Gastrocnemius medialis (tissue), 4 donors: ENCODE results near the gene C2orf92.

Source experiments
- POLR2A ChIP-seq, 2 donors: fragments of 450-650 bp; IDR thresholded peaks; one replicate each; pipeline ENCODE4 v1.6.1; 2017; ENCODE audit warnings: antibody characterized with exemption in 2 of 2, mild to moderate bottlenecking in 2 of 2, moderate library complexity in 2 of 2
- TF ChIP-seq, protein P1 (sequence below), 5 experiments: fragments of 450-650 bp in 3 of 5; fragments of 200-600 bp in 2 of 5; sonication (generic) in 2 of 5; IDR thresholded peaks in 4 of 5; conservative IDR thresholded peaks in 1 of 5; 1 replicate in 4 of 5; 2 replicates in 1 of 5; pipeline ENCODE4 v1.5.1; 2016 to 2019; ENCODE audit warnings: antibody characterized with exemption in 5 of 5, mild to moderate bottlenecking in 3 of 5, moderate library complexity in 3 of 5

DNA sequence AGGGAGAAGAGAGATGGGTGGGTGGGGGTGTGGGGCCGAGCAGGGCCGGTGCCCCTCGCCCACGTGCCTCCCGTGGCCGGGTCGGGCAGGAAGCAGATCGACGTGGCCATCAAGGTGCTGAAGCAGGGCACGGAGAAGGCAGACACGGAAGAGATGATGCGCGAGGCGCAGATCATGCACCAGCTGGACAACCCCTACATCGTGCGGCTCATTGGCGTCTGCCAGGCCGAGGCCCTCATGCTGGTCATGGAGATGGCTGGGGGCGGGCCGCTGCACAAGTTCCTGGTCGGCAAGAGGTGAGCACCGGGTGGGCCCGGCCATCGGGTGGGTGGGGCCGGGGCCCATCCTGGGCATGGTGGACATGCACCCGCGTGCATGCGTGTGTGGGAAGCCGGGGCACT is 65.6 kb downstream of the C2orf92 start:
- TF ChIP-seq, protein P1, sequence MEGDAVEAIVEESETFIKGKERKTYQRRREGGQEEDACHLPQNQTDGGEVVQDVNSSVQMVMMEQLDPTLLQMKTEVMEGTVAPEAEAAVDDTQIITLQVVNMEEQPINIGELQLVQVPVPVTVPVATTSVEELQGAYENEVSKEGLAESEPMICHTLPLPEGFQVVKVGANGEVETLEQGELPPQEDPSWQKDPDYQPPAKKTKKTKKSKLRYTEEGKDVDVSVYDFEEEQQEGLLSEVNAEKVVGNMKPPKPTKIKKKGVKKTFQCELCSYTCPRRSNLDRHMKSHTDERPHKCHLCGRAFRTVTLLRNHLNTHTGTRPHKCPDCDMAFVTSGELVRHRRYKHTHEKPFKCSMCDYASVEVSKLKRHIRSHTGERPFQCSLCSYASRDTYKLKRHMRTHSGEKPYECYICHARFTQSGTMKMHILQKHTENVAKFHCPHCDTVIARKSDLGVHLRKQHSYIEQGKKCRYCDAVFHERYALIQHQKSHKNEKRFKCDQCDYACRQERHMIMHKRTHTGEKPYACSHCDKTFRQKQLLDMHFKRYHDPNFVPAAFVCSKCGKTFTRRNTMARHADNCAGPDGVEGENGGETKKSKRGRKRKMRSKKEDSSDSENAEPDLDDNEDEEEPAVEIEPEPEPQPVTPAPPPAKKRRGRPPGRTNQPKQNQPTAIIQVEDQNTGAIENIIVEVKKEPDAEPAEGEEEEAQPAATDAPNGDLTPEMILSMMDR (IDR thresholded peaks at IDR 0.05 in 4 of 5, conservative IDR thresholded peaks at IDR 0.05 in 1 of 5): no peak
- no peak for TF ChIP-seq POLR2A (IDR thresholded peaks at IDR 0.05)
